Measurements from ENCODE around the gene FXYD5.

- TF ChIP-seq REST (IDR thresholded peaks at IDR 0.05; ENCODE audit: insufficient read depth in 1 of 2, low read depth in 2 of 2, low read length in 2 of 2) (no peak), TAF1 (IDR thresholded peaks at IDR 0.05; ENCODE audit: borderline replicate concordance, insufficient read depth, low read length) (no peak), SIN3A (IDR thresholded peaks at IDR 0.05; ENCODE audit: borderline replicate concordance, insufficient read depth, low read length) (no peak)
Observed at GRCh38 chr19:35105411-35106290, 48.9 kb upstream of the FXYD5 start.

Data from PFSK-1 (cell line).